Stimulated activated CD8-positive, alpha-beta memory T cell treated with anti-CD3 and anti-CD28 coated beads, Interleukin-15, amount 100 ng/mL, for 24 hours (primary cell): ENCODE measurements around the gene YIPF1.
"Not testable (repeated sequence)": the region's sequence is repeated elsewhere in the genome, so short reads cannot be mapped to it uniquely, and the experiment has no call there.

Source experiments
- DNase-seq: peaks from one replicate; pipeline ENCODE4 v3.0.0-alpha.2; 2020; ENCODE audit warnings: low read depth

The YIPF1 gene

DNA sequence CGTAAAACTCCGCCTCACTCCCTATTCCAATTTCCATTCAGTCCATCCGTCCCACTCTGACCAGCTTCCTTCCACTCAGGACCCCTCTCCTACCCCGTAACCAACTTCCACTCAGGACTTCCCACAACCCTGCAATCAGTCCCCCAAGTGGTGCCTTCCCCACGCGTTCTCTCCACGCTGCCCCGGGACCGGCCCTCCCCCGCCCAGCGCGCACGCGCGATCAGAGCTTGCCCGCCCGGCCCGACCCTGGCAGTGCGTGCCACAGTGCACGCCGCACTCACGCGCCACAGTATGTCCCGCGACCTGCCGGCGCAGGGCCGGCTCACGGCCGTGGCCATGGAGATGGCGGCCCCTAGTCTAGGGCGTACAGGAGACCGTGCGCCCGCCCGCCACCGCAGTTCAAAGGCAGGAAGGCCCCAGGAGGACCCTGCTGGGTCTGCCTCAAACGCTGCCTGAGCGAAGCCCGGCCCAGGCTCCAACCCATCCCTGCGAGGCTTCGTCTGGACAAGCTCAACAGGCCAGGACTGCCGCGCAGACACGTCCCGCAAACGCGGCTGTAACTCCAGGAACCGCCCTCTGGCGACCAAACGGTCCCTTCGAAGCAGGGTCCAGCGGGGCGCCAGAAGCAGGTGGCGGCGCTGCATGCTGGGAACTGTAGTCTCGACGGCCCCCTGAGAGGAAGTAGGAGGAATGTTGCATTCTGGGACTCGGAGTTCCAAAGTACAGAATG, 51.5 kb downstream of the YIPF1 start, which contains the start of gene NDC1:
NDC1 (minus strand) TSS at position 373 of the 730 bp plus-strand sequence; CDS start at position 338, 35 bp downstream.
- peak; percentile 63 for DNase-seq

DNA sequence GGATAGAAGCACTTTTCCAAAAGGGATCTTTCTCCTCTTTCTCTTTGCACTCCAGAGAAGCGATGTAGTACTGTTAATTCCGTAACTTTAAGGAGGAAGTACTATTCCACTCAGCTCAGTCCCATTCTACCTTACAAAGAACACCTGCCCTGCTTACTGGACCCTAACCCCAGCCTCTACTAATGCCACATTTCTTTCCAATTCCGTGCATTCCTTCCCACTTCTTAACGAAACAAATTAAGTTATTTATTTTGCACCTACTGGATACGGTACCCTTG, 52.0 kb downstream of the YIPF1 start:
- DNase-seq, result no peak

DNA sequence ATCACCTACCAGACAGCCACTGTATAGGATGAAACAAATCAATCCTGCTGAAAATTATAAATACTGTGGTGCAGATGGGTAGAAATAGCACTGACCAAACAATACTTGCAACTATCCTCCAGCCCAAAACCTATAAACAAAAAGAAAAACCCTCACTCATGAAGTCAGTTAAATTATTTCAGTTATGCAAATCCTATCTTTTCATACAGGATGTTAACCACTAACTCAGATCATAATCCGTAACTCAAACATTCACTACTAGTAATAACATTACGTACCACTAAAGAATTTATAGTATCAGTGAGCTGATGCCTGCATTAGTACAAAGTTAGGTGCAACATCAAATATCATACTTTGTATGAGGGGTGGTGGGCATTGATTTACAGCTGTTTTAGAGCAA, 54.1 kb downstream of the YIPF1 start:
- no peak for DNase-seq

DNA sequence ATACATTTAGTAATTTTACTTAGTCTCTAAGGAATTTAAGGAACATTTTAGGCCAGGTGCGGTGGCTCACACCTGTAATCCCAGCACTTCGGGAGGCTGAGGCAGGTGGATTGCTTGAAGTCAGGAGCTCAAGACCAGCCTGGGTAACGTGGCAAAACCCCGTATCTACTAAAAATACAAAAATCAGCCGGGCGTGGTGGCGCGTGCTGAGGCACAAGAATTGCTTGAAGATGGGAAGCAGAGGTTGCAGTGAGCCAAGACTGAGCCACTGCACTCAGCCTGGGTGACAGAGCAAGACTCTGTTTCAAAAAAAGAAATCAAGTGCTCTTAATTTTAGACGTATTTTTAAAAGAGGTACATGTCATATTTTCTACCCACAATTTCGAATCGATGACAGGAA, 54.8 kb downstream of the YIPF1 start:
- DNase-seq, result no peak

DNA sequence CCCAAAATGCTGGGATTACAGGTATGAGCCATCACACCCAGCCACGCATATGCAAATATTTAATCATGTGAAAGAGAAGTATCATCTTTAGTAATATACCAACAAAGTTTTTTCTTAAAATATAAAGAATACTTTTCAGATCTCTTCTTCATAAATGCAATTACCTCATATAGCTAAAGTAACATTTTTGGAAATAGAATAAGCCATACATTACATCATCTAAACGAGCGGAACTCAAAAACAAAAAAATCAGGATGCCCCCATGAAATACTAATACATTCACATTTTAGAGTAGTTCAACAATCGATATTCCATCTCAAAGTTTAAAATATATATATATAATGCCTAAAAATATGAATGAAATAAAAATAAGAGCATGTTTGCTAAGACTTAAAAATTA, 56.2 kb downstream of the YIPF1 start:
- DNase-seq, result no peak

DNA sequence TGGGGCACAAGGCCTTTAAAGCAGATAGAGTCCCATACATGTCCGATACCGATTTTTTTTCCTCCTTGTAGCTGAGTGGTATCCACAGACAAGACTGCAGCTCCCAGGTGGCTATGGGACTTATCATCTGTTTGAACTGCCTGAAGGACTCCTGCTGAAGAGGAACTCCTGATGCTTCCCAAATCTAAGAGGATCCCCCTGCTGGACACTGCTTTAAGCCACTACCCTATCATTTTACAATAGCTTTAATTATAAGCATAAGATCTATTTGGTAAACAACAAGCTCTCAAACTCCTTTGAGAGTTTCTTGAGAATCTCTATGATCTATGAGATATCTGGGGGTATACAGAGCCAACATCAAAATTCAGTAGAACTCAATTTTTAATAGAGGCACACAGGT, 63.2 kb downstream of the YIPF1 start:
- DNase-seq, result no peak

DNA sequence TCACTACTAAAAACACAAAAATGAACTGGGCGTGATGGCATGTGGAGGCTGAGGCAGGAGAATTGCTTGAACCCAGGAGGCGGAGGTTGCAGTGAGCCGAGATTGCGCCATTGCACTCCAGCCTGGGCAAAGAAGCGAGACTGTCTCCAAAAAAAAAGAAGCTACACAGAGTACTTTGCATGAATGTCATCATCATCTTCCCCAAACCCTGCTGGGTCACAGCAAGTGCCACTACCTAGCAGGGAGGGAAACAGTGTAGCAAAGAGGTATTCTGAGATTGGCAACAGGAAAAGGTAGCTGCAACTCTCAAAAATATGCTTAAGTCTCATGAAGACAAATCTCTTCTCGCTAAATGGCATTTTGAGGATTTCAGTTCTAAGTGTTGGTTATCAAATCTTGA, 64.3 kb downstream of the YIPF1 start:
- no peak for DNase-seq

DNA sequence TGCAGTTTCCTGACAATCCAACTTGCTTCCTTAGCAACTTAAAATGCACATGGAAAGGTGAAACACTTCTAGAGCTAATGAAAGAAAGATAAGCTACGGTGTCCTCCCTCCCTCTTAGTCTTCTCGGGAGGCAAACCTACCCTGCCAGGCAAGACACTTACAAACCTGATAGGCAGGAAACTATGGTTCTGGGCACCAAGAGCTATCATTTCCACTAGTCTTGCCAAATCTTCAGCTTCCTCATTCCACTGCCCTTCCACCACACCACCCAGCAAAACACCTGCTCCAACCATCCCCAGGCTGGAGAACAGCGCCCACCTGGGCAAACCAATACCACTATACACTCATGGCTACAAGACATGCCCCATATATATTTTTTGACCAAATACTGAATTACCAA, 66.7 kb downstream of the YIPF1 start:
- no peak for DNase-seq

DNA sequence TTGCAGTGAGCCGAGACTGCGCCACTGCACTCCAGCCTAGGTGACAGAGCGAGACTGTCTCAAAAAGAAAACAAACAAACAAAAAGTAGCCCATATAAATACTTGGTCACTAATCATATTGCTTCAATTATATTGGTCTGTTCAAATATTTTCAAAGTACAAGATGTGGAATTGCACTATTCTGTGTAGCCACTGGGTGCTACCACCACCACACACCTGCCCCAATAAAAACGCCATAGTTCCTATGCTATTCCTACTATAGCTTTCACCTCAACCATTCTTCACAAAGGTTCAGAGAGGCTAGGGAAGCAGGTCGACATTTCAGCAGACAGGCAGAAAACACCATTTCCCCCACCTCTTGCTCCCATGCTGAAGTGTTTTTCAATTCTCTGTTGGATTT, 68.2 kb downstream of the YIPF1 start:
- DNase-seq, result no peak

DNA sequence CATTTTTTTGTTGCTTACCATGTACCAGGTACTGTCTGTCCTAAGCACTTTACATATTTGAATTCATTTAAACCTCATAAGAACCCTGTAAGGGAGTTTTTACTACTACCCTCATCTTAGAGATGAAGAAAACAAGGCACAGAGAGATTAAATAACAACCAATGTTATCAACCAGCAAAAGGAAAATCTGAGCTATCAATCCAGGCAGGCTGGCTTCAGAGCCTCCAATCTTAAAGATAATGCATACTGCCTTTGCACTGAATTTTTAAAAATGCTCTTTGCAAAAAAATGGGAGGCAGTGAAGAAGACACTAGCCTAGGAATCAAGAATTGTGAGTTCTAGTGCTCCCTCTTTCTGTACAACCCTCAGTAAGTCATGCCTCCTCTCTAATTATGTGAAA, 70.2 kb downstream of the YIPF1 start:
- DNase-seq, result no peak

DNA sequence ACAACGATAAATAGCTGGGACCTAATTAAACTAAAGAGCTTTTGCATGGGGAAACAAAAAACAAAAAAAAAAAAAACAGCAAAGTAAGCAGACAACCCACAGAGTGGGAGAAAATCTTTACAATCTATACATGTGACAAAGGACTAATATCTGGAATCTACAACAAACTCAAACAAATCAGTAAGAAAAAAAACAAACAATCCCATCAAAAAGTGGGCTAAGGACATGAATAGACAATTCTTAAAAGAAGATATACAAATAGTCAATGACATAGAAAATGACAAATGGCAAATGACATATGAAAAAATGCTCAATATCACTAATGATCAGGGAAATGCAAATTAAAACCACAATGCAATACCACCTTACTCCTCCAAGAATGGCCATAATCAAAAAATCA, 73.0 kb downstream of the YIPF1 start:
- not testable (repeated sequence) for DNase-seq

DNA sequence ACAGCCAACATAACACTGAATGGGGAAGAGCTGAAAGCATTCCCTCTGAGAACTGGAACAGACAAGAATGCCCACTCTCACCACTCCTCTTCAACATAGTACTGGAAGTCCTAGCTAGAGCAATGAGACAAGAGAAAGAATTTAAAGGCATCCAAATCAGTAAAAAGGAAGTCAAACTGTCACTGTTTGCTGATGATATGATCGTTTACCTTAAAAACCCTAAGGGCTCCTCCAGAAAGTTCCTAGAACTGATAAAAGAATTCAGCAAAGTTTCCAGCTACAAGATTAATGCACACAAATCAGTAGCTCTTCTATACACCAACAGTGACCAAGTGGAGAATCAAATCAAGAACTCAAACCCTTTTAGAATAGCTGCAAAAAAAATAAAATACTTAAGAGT, 74.1 kb downstream of the YIPF1 start:
- not testable (repeated sequence) for DNase-seq

DNA sequence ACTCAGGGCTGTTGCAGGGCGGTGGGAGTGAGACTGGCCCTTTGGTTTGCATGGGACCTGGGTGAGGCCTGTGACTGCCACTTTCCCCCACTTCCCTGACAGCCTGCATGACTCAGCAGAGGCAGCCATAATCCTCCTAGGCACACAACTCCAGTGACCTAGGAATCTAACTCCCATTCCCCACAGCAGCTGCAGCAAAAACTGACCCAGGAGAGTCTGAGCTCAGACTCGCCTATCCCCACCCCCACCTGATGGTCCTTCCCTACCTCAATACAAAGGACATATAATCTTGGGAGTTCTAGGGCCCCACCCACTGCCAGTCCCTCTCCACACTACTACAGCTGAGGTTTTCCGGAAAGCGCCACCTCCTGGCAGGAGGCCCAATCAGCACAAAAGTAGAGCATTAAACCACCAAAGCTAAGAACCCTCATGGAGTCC, 78.2 kb downstream of the YIPF1 start:
- DNase-seq, result no peak

DNA sequence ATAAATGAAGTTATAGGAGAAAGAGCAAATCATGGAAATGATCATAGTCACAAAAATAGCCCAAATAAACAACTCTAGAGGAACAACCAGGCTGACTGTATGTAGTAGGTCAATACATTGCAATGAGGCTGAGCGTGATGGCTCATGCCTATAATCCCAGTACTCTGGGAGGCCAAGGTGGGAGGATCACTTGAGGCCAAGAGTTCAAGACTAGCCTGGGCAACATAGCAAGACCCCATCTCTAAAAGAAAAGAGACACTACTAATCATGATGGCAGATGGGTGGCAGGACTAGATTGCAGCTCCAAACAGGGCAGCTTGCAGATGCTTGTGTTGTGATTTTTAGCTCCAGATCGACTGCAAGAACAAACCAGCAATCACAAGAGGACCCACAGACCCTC, 79.1 kb downstream of the YIPF1 start:
- no peak for DNase-seq

DNA sequence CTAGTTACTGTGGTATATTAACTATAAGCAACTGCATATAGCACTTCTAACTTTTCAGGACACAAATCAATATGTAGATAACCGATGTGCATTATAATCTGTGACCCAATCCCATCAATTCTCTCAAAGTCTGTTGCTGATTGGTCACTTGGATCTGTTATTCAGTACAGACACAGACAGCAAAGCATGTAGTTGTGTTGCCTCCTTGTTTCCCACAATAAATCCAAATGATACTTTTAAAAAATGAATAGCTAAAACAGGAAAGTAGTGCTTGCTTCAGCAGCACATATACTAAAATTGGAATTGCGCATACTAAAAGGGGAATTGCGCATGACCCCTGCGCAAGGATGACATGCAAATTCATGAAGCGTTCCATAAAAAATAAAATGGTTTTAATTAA, 79.6 kb downstream of the YIPF1 start:
- no peak for DNase-seq

DNA sequence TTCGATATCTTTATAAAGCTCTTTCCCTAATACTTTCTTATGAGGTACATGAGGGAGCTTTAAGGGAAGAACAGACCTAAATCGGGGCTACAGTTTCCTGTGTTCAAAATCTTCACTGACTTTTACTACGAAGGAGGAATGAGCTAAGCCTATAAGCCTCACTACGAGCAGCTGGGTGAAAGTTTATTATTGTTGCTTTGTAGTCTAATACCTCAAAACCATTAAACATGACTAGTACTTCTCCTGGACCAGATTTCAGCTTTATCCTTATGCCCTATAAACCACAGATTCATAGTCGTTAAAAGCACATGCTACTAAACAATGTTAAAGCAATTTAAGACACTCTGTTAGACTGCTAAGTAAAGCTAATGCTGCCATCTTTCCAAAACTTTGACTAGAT, 81.7 kb downstream of the YIPF1 start:
- no peak for DNase-seq

DNA sequence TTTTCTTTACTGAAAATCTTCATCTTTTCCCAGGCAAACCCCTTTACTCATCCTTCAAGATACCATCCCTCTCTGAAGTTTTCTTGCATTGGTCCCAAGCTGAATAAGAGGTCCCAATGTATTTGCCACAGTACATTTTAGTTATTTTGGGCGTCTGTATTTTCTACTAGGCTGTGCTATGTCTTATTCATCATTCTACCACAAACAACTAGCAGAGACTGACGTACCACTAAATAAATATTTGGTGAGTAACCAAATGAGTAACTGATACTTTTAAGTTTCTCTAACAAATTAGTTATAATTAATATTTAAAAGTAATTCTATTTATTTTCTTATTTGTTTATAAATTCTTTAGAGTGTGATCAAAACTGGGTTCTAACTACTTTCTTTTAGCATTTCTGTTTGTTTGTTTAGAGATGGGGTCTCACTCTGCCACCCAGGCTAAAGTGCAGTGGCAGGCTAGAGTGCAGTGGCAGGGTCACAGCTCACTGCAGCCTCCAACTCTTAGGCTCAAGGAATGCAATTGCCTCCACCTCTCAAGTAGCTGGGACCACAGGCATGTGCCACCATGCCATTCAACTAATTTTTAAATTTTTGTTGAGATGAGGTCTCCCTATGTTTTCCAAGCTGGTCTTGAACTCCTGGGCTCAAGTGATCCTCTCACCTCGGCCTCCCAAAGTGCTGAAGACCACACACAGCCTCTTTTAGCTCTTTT, 84.6 kb downstream of the YIPF1 start:
- DNase-seq, result no peak

DNA sequence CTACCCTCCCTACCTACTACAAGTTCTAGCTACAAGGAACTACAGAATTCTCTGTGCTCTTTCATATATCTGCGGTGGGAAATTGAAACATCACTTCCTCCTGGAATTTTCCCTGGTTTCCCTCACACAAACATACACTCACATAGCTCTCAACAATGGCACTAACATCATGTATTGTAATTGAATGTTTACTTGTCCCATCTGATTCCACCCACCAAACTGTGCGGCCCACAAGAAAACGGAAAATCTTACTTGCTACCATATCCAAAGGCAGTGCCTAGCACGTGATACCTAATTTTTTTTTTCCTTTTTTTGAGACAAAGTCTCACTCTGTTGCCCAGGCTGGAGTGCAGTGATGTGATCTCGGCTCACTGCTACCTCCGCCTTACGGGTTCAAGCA, 85.4 kb downstream of the YIPF1 start:
- DNase-seq, result no peak
